ENCODE measurements around the gene KRTAP12-2.
"Not testable (repeated sequence)": the region's sequence is repeated elsewhere in the genome, so short reads cannot be mapped to it uniquely, and the experiment has no call there.

Gene KRTAP12-2

DNA sequence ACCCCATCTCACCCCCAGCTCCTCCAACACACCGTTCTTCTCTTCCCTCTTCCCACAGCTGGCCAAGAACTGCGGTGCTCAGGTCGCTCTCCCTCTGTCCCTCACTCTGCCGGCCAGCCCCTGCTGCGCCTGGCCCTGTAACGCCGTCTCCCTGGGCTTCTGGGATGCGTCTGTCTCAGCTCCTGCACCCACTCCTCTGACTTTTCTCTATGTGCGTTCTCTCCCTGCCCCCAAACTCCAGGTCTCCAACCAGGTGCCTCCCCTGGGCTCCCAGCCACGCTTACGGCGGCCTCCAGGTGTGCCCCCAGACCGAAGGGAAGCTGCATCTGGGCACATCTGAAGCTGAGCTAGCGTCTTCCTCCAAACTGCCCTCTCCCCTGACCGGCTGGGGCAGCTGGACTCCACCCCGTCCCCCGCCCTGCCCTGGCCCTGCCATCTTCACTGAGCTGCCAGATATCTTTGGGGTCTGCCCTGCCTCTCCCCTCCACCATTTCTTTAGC is 32.8 kb upstream of the KRTAP12-2 start:
- ATAC-seq (ENCODE audit: low read depth): 0 out of 3 replicates have a peak, but pooled peaks have one; percentile 21
- no peaks in the 10 kb centered on the region for H3K36me3 ChIP-seq (ENCODE audit: low read depth)
- peaks cover 25% of the 10 kb centered on the region for H3K27me3 ChIP-seq (ENCODE audit: insufficient read depth, poor library complexity, severe bottlenecking)
- no peak overlapping the region for H3K4me3 ChIP-seq (ENCODE audit: severe bottlenecking)
- no peak overlapping the region for H3K27ac ChIP-seq (ENCODE audit: poor library complexity, severe bottlenecking)
- TF ChIP-seq, protein P1, sequence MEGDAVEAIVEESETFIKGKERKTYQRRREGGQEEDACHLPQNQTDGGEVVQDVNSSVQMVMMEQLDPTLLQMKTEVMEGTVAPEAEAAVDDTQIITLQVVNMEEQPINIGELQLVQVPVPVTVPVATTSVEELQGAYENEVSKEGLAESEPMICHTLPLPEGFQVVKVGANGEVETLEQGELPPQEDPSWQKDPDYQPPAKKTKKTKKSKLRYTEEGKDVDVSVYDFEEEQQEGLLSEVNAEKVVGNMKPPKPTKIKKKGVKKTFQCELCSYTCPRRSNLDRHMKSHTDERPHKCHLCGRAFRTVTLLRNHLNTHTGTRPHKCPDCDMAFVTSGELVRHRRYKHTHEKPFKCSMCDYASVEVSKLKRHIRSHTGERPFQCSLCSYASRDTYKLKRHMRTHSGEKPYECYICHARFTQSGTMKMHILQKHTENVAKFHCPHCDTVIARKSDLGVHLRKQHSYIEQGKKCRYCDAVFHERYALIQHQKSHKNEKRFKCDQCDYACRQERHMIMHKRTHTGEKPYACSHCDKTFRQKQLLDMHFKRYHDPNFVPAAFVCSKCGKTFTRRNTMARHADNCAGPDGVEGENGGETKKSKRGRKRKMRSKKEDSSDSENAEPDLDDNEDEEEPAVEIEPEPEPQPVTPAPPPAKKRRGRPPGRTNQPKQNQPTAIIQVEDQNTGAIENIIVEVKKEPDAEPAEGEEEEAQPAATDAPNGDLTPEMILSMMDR (IDR thresholded peaks at IDR 0.05; ENCODE audit: poor library complexity, severe bottlenecking): no peak
- no peaks in the 10 kb centered on the region for H3K4me1 ChIP-seq (ENCODE audit: insufficient read depth, poor library complexity, severe bottlenecking)
- H3K9me3 ChIP-seq (ENCODE audit: severe bottlenecking): no peaks in the 10 kb centered on the region
- no peak for DNase-seq (ENCODE audit: low spot score)

DNA sequence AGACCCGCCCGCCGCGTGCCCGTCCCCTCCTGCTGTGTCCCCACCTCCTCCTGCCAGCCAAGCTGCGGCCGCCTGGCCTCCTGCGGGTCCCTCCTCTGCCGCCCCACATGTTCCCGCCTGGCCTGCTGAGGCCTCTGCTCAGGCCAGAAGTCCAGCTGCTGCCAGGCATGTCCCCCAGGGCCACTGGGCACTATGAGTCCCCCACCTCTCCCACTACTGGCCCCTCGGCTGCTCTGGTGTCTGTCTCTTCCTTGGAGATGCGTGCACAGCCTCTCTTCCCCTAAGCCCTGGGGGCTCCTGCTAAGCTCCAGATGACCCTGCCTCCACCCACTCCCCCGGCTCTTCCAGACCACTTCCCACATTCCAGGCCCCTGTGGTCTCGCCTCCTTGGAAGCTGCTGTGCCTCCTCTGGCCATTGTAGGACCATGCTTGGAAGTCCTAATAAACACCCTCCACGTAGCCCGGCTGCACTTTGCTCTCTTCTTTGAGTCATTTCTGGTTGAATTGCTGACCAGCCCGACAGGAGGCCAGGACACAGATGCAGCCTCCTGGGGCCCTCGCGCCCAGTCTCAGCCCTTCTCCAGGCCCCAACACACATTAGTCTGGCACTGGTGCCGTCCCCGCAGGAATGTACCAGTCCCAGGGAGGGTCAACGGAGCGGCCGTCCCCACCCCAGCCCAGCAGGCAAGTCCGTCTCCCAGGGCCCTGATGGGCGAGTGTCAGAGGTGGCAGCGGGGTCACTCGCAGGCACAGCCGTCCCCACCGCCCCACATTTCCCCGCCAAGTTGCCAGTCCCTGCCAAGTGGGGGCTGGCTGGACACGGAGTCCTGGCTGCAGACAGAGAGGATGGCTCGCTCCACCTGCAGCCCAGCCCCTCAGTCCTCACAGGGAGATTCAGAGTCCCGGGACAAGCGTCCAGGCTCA is 31.3 kb upstream of the KRTAP12-2 start:
- no peak for DNase-seq (ENCODE audit: low spot score)
- H3K4me3 ChIP-seq (ENCODE audit: severe bottlenecking): no peak overlapping the region
- H3K27me3 ChIP-seq (ENCODE audit: insufficient read depth, poor library complexity, severe bottlenecking): peaks cover 25% of the 10 kb centered on the region
- ATAC-seq (ENCODE audit: low read depth): no peak
- peaks cover 3% of the 10 kb centered on the region for H3K9me3 ChIP-seq (ENCODE audit: severe bottlenecking)
- TF ChIP-seq, protein P1 (IDR thresholded peaks at IDR 0.05; ENCODE audit: poor library complexity, severe bottlenecking): no peak
- H3K27ac ChIP-seq (ENCODE audit: poor library complexity, severe bottlenecking): no peak overlapping the region
- no peaks in the 10 kb centered on the region for H3K4me1 ChIP-seq (ENCODE audit: insufficient read depth, poor library complexity, severe bottlenecking)
- H3K36me3 ChIP-seq (ENCODE audit: low read depth): no peaks in the 10 kb centered on the region

DNA sequence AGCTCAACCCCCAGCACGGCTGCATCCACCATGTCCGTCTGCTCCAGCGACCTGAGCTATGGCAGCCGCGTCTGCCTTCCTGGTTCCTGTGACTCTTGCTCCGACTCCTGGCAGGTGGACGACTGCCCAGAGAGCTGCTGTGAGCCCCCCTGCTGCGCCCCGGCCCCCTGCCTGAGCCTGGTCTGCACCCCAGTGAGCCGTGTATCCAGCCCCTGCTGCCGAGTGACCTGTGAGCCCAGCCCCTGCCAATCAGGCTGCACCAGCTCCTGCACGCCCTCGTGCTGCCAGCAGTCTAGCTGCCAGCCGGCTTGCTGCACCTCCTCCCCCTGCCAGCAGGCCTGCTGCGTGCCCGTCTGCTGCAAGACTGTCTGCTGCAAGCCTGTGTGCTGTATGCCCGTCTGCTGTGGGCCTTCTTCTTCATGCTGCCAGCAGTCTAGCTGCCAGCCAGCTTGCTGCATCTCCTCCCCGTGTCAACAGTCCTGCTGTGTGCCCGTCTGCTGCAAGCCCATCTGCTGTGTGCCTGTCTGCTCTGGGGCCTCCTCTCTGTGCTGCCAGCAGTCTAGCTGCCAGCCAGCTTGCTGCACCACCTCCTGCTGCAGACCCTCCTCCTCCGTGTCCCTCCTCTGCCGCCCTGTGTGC is 30.6 kb upstream of the KRTAP12-2 start, which contains the start of gene KRTAP10-12:
Gene KRTAP10-12 (plus strand): TSS at position 1 of the 639 bp plus-strand sequence. CDS start 30 bp downstream, at position 31.
- not testable (repeated sequence) for H3K36me3 ChIP-seq (ENCODE audit: low read depth); DNase-seq (ENCODE audit: low spot score); H3K9me3 ChIP-seq (ENCODE audit: severe bottlenecking); H3K27ac ChIP-seq (ENCODE audit: poor library complexity, severe bottlenecking); ATAC-seq (ENCODE audit: low read depth); H3K4me1 ChIP-seq (ENCODE audit: insufficient read depth, poor library complexity, severe bottlenecking); H3K4me3 ChIP-seq (ENCODE audit: severe bottlenecking)
- peaks cover 28% of the 10 kb centered on the region for H3K27me3 ChIP-seq (ENCODE audit: insufficient read depth, poor library complexity, severe bottlenecking)

DNA sequence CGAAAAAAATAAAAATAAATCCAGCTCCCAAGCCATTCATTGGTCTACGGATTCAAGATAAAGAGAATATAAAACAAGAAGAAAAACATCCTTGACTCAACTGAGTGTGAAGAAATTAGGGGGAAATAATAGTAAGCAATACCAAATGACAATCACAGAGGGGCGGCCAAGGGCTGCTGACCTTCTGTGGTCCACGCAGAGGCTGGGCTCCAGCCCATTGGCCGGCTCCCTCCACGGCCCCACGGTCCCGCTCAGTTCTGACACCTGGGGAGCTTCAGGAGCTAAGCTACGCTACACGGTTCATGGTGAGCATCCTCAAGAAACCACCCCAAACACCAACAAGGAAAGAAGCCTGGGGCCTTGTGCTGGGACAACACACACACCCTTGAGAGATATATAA is 29.8 kb upstream of the KRTAP12-2 start:
- no peaks in the 10 kb centered on the region for H3K36me3 ChIP-seq (ENCODE audit: low read depth)
- H3K9me3 ChIP-seq (ENCODE audit: severe bottlenecking): peaks cover 8% of the 10 kb centered on the region
- H3K27ac ChIP-seq (ENCODE audit: poor library complexity, severe bottlenecking): no peak overlapping the region
- no peak for DNase-seq (ENCODE audit: low spot score)
- H3K27me3 ChIP-seq (ENCODE audit: insufficient read depth, poor library complexity, severe bottlenecking): peaks cover 35% of the 10 kb centered on the region
- no peak overlapping the region for H3K4me3 ChIP-seq (ENCODE audit: severe bottlenecking)
- TF ChIP-seq, protein P1 (IDR thresholded peaks at IDR 0.05; ENCODE audit: poor library complexity, severe bottlenecking): no peak
- no peaks in the 10 kb centered on the region for H3K4me1 ChIP-seq (ENCODE audit: insufficient read depth, poor library complexity, severe bottlenecking)
- ATAC-seq (ENCODE audit: low read depth): no peak

DNA sequence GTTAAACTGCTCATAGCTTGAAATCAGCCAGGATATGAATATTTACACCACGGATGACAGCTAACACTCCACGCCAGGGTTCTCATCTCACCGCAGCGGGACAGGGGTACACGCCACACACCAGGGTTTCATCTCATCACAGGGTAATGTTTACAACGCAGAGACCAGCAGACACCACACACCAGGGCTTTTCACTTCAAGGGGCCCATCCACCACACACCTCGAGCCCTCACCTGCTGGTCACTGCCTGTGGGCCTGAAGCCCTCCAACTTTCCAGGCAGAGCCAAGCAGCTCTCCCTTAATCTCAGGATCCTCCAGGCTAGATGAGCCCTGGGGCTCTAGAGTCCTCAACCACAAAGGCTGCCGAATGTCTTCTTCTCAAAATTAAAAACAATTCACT is 28.9 kb upstream of the KRTAP12-2 start:
- Histone ChIP-seq H3K27me3 (ENCODE audit: insufficient read depth, poor library complexity, severe bottlenecking) (peaks cover 34% of the 10 kb centered on the region), H3K9me3 (ENCODE audit: severe bottlenecking) (peaks cover 8% of the 10 kb centered on the region), H3K36me3 (ENCODE audit: low read depth) (no peaks in the 10 kb centered on the region), H3K4me3 (ENCODE audit: severe bottlenecking) (no peak overlapping the region), H3K27ac (ENCODE audit: poor library complexity, severe bottlenecking) (no peak overlapping the region), H3K4me1 (ENCODE audit: insufficient read depth, poor library complexity, severe bottlenecking) (no peaks in the 10 kb centered on the region)
- TF ChIP-seq, protein P1 (IDR thresholded peaks at IDR 0.05; ENCODE audit: poor library complexity, severe bottlenecking): no peak
- no peak for DNase-seq (ENCODE audit: low spot score)
- ATAC-seq (ENCODE audit: low read depth): no peak

Measured in RWPE2 (cell line).